GM21576 (cell line): Measurements from ENCODE around the gene ZNF280B.
"Not testable (repeated sequence)": the region's sequence is repeated elsewhere in the genome, so short reads cannot be mapped to it uniquely, and the experiment has no call there.

Source experiments
- ATAC-seq: cut with Tn5 transposase; IDR thresholded peaks from one replicate; pipeline ENCODE4 v1.9.1; 2021; ENCODE audit warnings: mild to moderate bottlenecking, moderate library complexity; ENCODE audit not compliant: unreplicated experiment

The ZNF280B gene

GRCh38 chr22:22441626-22442025 lies 66.9 kb downstream of the ZNF280B start:
- not testable (repeated sequence) for ATAC-seq

GRCh38 chr22:22440188-22440587 lies 68.4 kb downstream of the ZNF280B start:
- no peak for ATAC-seq
